HCT116 (cell line): Measurements from ENCODE around the gene MAPK14. TPM values are rescaled to one million over a fixed set of nuclear protein-coding genes. Genes with fewer than 3 reads are reported as not detected.

Experiments used
- ATAC-seq: fragments of 200-7000 bp; cut with Tn5 transposase; 2 replicates; pipeline ENCODE4 v1.9.1; 2020; ENCODE audit warnings: mild to moderate bottlenecking, moderate library complexity
- BruUV-seq: library from RNA; stranded (reverse); fragments of 400-500 nt; replicated peaks from 2 replicates; lab custom pipeline; 2021; lab: Mats Ljungman, UMichigan
- CTCF ChIA-PET: fragments of 300-600 bp; sonication (Branson Sonifier 250); formaldehyde crosslinking; loops from one replicate; lab custom pipeline; 2021; ENCODE audit warnings: antibody characterized with exemption; lab: Charles Lee
- POLR2A ChIA-PET: fragments of 300-600, 350-600 bp; sonication (Branson Sonifier 250); formaldehyde crosslinking; loops from one replicate; lab custom pipeline; 2021; ENCODE audit warnings: antibody characterized with exemption; lab: Charles Lee
- RAD21 ChIA-PET, 2 experiments: fragments of 300-600 bp; sonication (Branson Sonifier 250); formaldehyde crosslinking; loops; one replicate each; lab custom pipeline; 2023; ENCODE audit warnings: low total read pairs in 2 of 2; ENCODE audit not compliant: uncharacterized antibody in 2 of 2, unreplicated experiment in 2 of 2, low non-redundant PET in 1 of 2; lab: Charles Lee
- DNase-seq: peaks from one replicate; pipeline ENCODE4 v3.0.0-alpha.2; 2010; ENCODE audit warnings: low read depth, low spot score
- H2AFZ ChIP-seq: fragments of 200-600 bp; shearing (Covaris generic), sonication (generic); 2 replicates; pipeline ENCODE4 v1.6.1; 2017; ENCODE audit warnings: low read depth, mixed run types, mixed read lengths, antibody characterized with exemption, low read length; ENCODE audit not compliant: poor library complexity, severe bottlenecking
- H3K27ac ChIP-seq: 2 replicates; pipeline ENCODE4 v1.5.1; 2012; ENCODE audit warnings: low read depth, low read length
- H3K27me3 ChIP-seq: fragments of 200-600 bp; sonication (generic); 2 replicates; pipeline ENCODE4 v1.6.1; 2016; ENCODE audit warnings: mixed run types, low read length, mixed read lengths; ENCODE audit not compliant: insufficient read depth
- H3K36me3 ChIP-seq, 2 experiments: fragments of 200-500 bp in 1 of 2; fragments of 200-600 bp in 1 of 2; sonication (Bioruptor generic) in 1 of 2; sonication (generic) in 1 of 2; 2 replicates each; pipeline versions ENCODE4 v1.5.1 to v1.6.1; 2014 to 2016; ENCODE audit warnings: low read length in 2 of 2, inconsistent platforms in 1 of 2, mixed read lengths in 1 of 2, mixed run types in 1 of 2; ENCODE audit not compliant: insufficient read depth in 2 of 2, control insufficient read depth in 1 of 2
- H3K4me1 ChIP-seq, 2 experiments: fragments of 200-600 bp in 1 of 2; sonication (generic) in 1 of 2; 2 replicates each; pipeline versions ENCODE4 v1.5.1 to v1.6.1; 2012 to 2017; ENCODE audit warnings: low read length in 2 of 2, inconsistent platforms in 1 of 2, mild to moderate bottlenecking in 1 of 2, mixed read lengths in 1 of 2, mixed run types in 1 of 2, moderate library complexity in 1 of 2; ENCODE audit not compliant: insufficient read depth in 2 of 2, control insufficient read depth in 1 of 2
- H3K4me2 ChIP-seq: fragments of 200-600 bp; sonication (generic); 2 replicates; pipeline ENCODE4 v1.6.1; 2017; ENCODE audit warnings: mixed run types, low read length, mixed read lengths
- H3K4me3 ChIP-seq, 2 experiments: fragments of 200-600 bp in 1 of 2; sonication (generic) in 1 of 2; replicated peaks in 1 of 2; 2 replicates each; pipeline ENCODE4 v1.5.1; 2011 to 2016; ENCODE audit warnings: low read length in 2 of 2, control low read depth in 1 of 2, low read depth in 1 of 2, mild to moderate bottlenecking in 1 of 2, mixed read lengths in 1 of 2, mixed run types in 1 of 2
- H3K79me2 ChIP-seq: fragments of 200-600 bp; sonication (generic); 2 replicates; pipeline ENCODE4 v1.6.1; 2017; ENCODE audit warnings: mild to moderate bottlenecking, mixed run types, low read length, moderate library complexity, mixed read lengths; ENCODE audit not compliant: insufficient read depth
- H3K9ac ChIP-seq: fragments of 200-600 bp; sonication (generic); 2 replicates; pipeline ENCODE4 v1.6.1; 2016; ENCODE audit warnings: low read length, mixed read lengths
- H3K9me2 ChIP-seq: fragments of 200-600 bp; sonication (generic), shearing (Covaris generic); 2 replicates; pipeline ENCODE4 v1.6.1; 2017; ENCODE audit warnings: mixed run types, mild to moderate bottlenecking, moderate library complexity; ENCODE audit not compliant: insufficient read depth
- H3K9me3 ChIP-seq, 2 experiments: fragments of 200-500 bp in 1 of 2; fragments of 200-600 bp in 1 of 2; sonication (Bioruptor generic) in 1 of 2; sonication (generic) in 1 of 2; 2 replicates each; pipeline ENCODE4 v1.6.1; 2014 to 2017; ENCODE audit warnings: low read length in 2 of 2, mixed read lengths in 2 of 2, inconsistent platforms in 1 of 2, low read depth in 1 of 2, mild to moderate bottlenecking in 1 of 2, mixed run types in 1 of 2, moderate library complexity in 1 of 2; ENCODE audit not compliant: control insufficient read depth in 1 of 2, insufficient read depth in 1 of 2
- H4K20me1 ChIP-seq: fragments of 200-600 bp; sonication (generic), shearing (Covaris generic); 2 replicates; pipeline ENCODE4 v1.6.1; 2017; ENCODE audit warnings: mixed run types, mild to moderate bottlenecking, moderate library complexity; ENCODE audit not compliant: insufficient read depth
- CBX3 ChIP-seq: IDR thresholded peaks from 2 replicates; pipeline ENCODE4 v1.6.1; 2012; ENCODE audit warnings: low read depth
- CEBPB ChIP-seq: IDR thresholded peaks from 2 replicates; pipeline ENCODE4 v1.6.1; 2012; ENCODE audit warnings: low read depth
- CTCF ChIP-seq, 3 experiments: fragments of 200-600 bp in 1 of 3; sonication (generic) in 1 of 3; IDR thresholded peaks in 2 of 3; conservative IDR thresholded peaks in 1 of 3; 2 replicates each; pipeline ENCODE4 v1.5.1; 2012 to 2017; ENCODE audit warnings: low read depth in 2 of 3, low read length in 2 of 3, antibody characterized with exemption in 1 of 3, borderline replicate concordance in 1 of 3, control low read depth in 1 of 3, mild to moderate bottlenecking in 1 of 3, mixed read lengths in 1 of 3, mixed run types in 1 of 3, moderate library complexity in 1 of 3; ENCODE audit not compliant: insufficient read depth in 1 of 3
- EGR1 ChIP-seq: IDR thresholded peaks from 2 replicates; pipeline ENCODE4 v1.6.1; 2012; ENCODE audit warnings: low read depth
- ELF1 ChIP-seq: IDR thresholded peaks from 2 replicates; pipeline ENCODE4 v1.6.1; 2012; ENCODE audit warnings: low read depth, borderline replicate concordance
- EZH2 ChIP-seq: fragments of 200-600 bp; sonication (generic); IDR thresholded peaks from 2 replicates; pipeline ENCODE4 v1.6.1; 2017; ENCODE audit warnings: antibody characterized with exemption, mixed run types
- EZH2phosphoT487 ChIP-seq: fragments of 200-600 bp; IDR thresholded peaks from 2 replicates; pipeline ENCODE4 v1.6.1; 2018; ENCODE audit warnings: antibody characterized with exemption, borderline replicate concordance
- FOSL1 ChIP-seq: IDR thresholded peaks from 2 replicates; pipeline ENCODE4 v1.6.1; 2012; ENCODE audit warnings: low read depth
- JUND ChIP-seq: IDR thresholded peaks from 2 replicates; pipeline ENCODE4 v1.6.1; 2012
- MAX ChIP-seq: IDR thresholded peaks from 2 replicates; pipeline ENCODE4 v1.6.1; 2012
- POLR2AphosphoS5 ChIP-seq: IDR thresholded peaks from 2 replicates; pipeline ENCODE4 v1.6.1; 2011; ENCODE audit warnings: mild to moderate bottlenecking, low read depth, low read length, moderate library complexity
- RAD21 ChIP-seq: IDR thresholded peaks from 2 replicates; pipeline ENCODE4 v1.6.1; 2012; ENCODE audit warnings: low read depth, mild to moderate bottlenecking
- SP1 ChIP-seq: IDR thresholded peaks from 2 replicates; pipeline ENCODE4 v1.6.1; 2012; ENCODE audit warnings: low read depth
- YY1 ChIP-seq: IDR thresholded peaks from 2 replicates; pipeline ENCODE4 v1.6.1; 2011; ENCODE audit warnings: low read length, low read depth, moderate library complexity, mild to moderate bottlenecking; ENCODE audit not compliant: insufficient replicate concordance; ENCODE audit errors: extremely low read depth
- intact Hi-C: fragments of 100-400 bp; cut with micrococcal nuclease; formaldehyde crosslinking; loops from 2 replicates; pipeline ENCODE4 v1.10.0; 2022
- total RNA-seq: library from RNA; stranded (reverse); gene quantifications from one replicate; pipeline ENCODE4 v1.2.1, GENCODE V29; 2021; ENCODE audit not compliant: unreplicated experiment
- TF ChIP-seq, protein P1 (sequence below): IDR thresholded peaks from 2 replicates; pipeline ENCODE4 v1.6.1; 2012; ENCODE audit warnings: low read depth

MAPK14 gene
- total RNA-seq, 1 experiment from 2014 or later: 34.2 TPM

GRCh38 chr6:36029464-36029863 is 1.9 kb downstream of the MAPK14 start:
- RAD21 ChIA-PET: no interaction called here
- Histone ChIP-seq H3K36me3 (no peaks in the 10 kb centered on the region), H3K4me3 (peak overlapping the region; percentile 95 to 98), H3K27ac (no peak overlapping the region), H3K4me2 (peak overlapping the region; percentile 84), H3K27me3 (no peaks in the 10 kb centered on the region), H4K20me1 (0 out of 2 replicates have a peak, but pooled peaks cover 4% of the 10 kb centered on the region), H2AFZ (no peak overlapping the region), H3K79me2 (peaks cover 66% of the 10 kb centered on the region), H3K9ac (peak overlapping the region; percentile 92), H3K4me1 (peaks cover 4 to 26% of the 10 kb centered on the region in 2 experiments; a peak in 3 of 4 replicates), H3K9me3 (no peaks in the 10 kb centered on the region), H3K9me2 (no peaks in the 10 kb centered on the region)
- TF ChIP-seq CEBPB (peak; percentile 29; the same call in 1 of the 2 replicates), ELF1 (no peak)
- POLR2A ChIA-PET: interaction anchor here (2.5 to 2.6 kb wide), 2 partner anchors 9 to 13 kb away, joined by 7 to 9 read pairs; no protein-coding TSS in a partner anchor
- no peak for ATAC-seq
- no peak for DNase-seq
- BruUV-seq: no TSS peak
- CTCF ChIA-PET: interaction anchor here (1.1 to 1.8 kb wide), 2 partner anchors 65 kb away, joined by 3 to 7 read pairs; no protein-coding TSS in a partner anchor
- intact Hi-C loops: no loop called here

DNA sequence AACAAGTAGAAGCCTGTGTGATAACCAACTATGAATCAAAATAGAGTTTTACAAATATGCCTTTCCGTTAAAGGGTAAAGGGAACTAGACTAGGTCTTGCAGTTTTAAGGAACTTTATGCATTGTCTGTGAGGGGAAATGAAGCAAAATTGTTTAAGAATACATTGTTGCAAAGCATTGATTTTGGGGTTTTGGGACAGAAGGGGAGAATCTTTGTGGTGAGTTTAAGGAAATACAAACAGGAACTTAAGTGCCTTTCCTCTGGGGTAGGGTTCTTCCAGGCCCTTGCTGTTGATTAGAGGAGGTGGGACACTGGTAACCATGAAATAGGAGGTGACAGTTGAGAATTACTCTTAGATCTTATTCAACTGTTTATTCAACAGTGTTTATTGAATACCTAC is 4.7 kb downstream of the MAPK14 start:
- no peak overlapping the region for H3K9ac ChIP-seq
- ChIA-PET CTCF (no interaction called here), POLR2A (no interaction called here), RAD21 (no interaction called here)
- H4K20me1 ChIP-seq: peaks cover 6% of the 10 kb centered on the region; the same call in 1 of the 2 replicates
- H3K4me3 ChIP-seq: no peak overlapping the region
- no TSS peak for BruUV-seq
- DNase-seq (no peak), ATAC-seq (no peak)
- no peaks in the 10 kb centered on the region for H3K9me2 ChIP-seq
- H3K36me3 ChIP-seq: no peaks in the 10 kb centered on the region
- H2AFZ ChIP-seq: no peak overlapping the region
- no peak overlapping the region for H3K4me2 ChIP-seq
- H3K79me2 ChIP-seq: peaks cover 92% of the 10 kb centered on the region
- H3K4me1 ChIP-seq: peaks cover 4 to 14% of the 10 kb centered on the region in 2 experiments; a peak in 3 of 4 replicates
- no peak overlapping the region for H3K27ac ChIP-seq
- no peaks in the 10 kb centered on the region for H3K9me3 ChIP-seq
- intact Hi-C loops: no loop called here
- H3K27me3 ChIP-seq: no peaks in the 10 kb centered on the region
- TF ChIP-seq EZH2phosphoT487: no peak
- TF ChIP-seq MAX: no peak
- TF ChIP-seq FOSL1: no peak
- TF ChIP-seq SP1: no peak
- TF ChIP-seq JUND: no peak
- TF ChIP-seq CBX3: no peak
- no peak for TF ChIP-seq ELF1
- TF ChIP-seq EGR1: no peak
- TF ChIP-seq POLR2AphosphoS5: no peak
- no peak for TF ChIP-seq RAD21
- TF ChIP-seq CTCF (IDR thresholded peaks at IDR 0.05 in 2 of 3, conservative IDR thresholded peaks at IDR 0.05 in 1 of 3; ENCODE audit: borderline replicate concordance in 1 of 3, insufficient read depth in 1 of 3, low read depth in 2 of 3, low read length in 2 of 3): no peak
- no peak for TF ChIP-seq YY1
- TF ChIP-seq EZH2: no peak
- TF ChIP-seq, protein P1, sequence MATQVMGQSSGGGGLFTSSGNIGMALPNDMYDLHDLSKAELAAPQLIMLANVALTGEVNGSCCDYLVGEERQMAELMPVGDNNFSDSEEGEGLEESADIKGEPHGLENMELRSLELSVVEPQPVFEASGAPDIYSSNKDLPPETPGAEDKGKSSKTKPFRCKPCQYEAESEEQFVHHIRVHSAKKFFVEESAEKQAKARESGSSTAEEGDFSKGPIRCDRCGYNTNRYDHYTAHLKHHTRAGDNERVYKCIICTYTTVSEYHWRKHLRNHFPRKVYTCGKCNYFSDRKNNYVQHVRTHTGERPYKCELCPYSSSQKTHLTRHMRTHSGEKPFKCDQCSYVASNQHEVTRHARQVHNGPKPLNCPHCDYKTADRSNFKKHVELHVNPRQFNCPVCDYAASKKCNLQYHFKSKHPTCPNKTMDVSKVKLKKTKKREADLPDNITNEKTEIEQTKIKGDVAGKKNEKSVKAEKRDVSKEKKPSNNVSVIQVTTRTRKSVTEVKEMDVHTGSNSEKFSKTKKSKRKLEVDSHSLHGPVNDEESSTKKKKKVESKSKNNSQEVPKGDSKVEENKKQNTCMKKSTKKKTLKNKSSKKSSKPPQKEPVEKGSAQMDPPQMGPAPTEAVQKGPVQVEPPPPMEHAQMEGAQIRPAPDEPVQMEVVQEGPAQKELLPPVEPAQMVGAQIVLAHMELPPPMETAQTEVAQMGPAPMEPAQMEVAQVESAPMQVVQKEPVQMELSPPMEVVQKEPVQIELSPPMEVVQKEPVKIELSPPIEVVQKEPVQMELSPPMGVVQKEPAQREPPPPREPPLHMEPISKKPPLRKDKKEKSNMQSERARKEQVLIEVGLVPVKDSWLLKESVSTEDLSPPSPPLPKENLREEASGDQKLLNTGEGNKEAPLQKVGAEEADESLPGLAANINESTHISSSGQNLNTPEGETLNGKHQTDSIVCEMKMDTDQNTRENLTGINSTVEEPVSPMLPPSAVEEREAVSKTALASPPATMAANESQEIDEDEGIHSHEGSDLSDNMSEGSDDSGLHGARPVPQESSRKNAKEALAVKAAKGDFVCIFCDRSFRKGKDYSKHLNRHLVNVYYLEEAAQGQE: no peak
